HG02571 (cell line): ENCODE results near the gene KHK.
"Not testable (repeated sequence)": the region's sequence is repeated elsewhere in the genome, so short reads cannot be mapped to it uniquely, and the experiment has no call there.

ENCODE experiments used
- ATAC-seq: cut with Tn5 transposase; IDR thresholded peaks from one replicate; pipeline ENCODE4 v1.9.1; 2021; ENCODE audit warnings: mild to moderate bottlenecking, moderate library complexity; ENCODE audit not compliant: unreplicated experiment

Gene KHK

DNA sequence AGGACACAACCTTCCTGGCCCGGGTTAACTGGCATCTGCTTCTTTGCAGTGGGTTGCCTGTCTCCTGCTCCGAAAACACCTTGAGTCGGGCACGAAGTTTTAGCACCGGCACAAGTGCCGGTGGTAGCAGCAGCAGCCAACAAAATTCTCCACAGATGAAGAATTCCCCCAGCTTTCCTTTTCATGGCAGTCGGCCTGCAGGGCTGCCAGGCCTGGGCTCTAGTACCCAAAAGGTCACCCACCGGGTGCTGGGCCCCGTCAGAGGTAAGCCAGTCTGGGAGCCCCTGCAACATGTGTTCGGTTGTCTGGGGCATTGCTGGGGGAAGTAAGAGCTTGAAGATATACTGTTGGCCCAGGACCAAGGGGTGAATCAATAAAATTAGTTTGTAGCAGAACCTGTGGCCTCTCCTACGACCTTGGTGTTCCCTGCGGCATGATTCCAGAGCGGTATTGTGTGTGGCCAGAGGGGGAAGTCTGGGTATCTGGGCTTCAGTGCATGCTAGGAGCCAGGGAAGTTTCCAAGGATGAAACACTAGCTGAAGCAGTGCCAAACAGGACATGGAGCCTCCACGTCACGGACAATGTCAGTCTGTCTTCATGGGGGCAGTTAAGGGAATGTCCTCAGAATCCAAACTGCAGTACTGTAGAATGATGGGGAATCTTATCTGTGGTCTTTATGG lies 27.3 kb upstream of the KHK start:
- no peak for ATAC-seq

GRCh38 chr2:27060323-27060722 lies 26.2 kb upstream of the KHK start:
- no peak for ATAC-seq

GRCh38 chr2:27065128-27065527 lies 21.4 kb upstream of the KHK start:
- no peak for ATAC-seq

- ATAC-seq: no peak
These were observed 19.2 kb upstream of the KHK start for GRCh38 chr2:27067385-27067784.

GRCh38 chr2:27069436-27069835 lies 17.1 kb upstream of the KHK start:
- ATAC-seq: no peak

- ATAC-seq: no peak
These were observed 16.5 kb upstream of the KHK start for GRCh38 chr2:27069961-27070618.

DNA sequence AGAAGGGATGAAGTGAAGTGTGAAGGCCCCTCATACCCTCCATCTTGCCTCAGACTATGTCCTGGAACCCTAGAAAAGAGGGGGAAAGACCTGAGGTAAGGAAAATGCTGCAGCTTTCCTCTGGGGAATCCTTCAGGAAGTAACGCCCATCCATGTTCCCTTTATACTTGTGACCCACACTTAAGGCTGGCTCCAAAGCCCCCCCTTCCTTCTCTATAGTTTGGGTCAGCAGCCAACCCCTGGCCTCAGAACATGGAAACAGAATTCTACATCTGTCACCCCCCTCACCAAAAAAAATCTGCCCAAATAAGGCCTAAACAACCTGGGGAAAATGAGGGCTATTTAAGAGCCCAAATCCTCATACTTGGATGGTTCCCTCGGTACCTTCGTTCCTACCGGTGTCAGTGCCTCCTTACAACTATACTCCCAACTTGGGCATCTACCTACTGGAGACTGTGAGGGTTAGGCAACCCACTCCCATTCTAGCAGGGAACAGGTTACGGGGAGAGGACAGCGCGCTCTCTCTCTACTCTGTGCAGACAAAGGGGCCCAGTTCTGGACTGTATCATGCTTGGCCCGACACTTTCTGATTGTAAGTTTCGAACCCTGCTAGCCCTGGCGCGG lies 15.8 kb upstream of the KHK start:
- ATAC-seq: peak; percentile 6

DNA sequence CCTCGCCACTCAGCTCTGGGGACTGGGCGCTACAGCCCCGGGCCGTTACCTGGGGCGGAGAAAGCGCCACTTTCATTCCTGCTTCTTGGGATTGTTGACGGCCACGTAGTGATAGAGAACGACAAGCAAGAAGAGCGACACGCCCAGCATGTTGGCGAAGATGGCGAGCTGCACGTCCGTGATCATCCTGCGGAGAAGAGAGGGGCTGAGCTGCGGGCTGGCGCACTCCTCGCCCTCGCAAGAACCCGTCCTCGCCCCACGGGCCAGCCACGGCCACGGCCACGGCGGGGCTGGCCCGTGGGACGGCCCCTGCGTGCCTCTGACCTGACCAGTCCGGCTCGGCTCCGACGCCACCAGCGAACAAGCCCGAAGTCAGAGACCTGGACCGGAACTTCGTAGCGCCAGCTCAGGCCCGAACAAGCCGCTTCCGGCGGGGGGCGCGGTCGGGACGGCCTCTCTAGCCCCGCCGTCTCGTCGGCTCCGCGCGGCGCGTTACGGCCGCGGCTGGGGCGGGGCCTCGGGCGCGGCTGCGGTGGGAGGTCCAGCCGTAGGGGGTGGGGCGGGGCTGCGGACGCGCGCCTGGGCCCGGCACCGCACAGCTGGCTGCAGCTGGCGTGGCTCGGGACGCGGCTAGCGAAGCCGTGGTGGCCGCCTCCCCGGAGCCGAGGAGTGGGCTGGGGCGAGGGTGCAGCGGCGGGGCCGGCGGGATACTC lies 15.1 kb upstream of the KHK start, which contains the start of gene OST4:
TSS of gene OST4 (minus strand) at position 378 of the 713 bp plus-strand sequence.
- peak; percentile 76 for ATAC-seq

GRCh38 chr2:27071990-27072830 lies 14.4 kb upstream of the KHK start:
- no peak for ATAC-seq

DNA sequence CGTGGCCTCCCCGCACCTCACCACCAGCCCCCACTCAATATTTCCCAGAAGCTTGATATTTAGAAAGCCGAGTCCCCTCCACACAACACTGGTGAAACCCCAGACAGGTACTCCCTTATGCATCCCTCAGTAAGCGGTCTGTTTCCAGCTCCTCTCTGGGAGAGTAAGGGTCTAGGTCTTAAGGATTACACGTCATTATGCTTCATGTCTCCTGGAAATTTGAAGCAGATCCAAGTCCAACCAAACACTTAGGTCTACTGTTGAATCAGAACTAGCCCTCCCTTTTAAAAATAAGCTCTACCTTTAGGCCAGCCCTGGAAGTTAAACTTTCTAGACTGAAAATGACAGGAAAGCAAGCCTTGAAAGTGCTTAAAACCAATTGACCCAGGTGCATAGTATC lies 13.7 kb upstream of the KHK start:
- no peak for ATAC-seq

- no peak for ATAC-seq
These were observed 12.8 kb upstream of the KHK start for GRCh38 chr2:27073782-27074181.

GRCh38 chr2:27074738-27075565 lies 11.6 kb upstream of the KHK start:
- no peak for ATAC-seq

DNA sequence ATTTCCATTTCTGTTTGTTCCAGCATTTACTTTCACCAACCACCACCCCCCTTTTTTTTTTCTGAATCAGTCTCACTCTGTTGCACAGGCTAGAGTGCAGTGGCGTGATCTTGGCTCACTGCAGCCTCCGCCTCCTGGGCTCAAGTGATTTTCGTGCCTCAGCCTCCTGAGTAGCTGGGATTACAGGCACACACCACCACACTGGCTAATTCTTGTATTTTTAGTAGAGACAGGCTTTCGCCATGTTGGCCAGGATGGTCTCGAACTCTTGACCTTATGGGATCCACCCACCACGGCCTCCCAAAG lies 11.1 kb upstream of the KHK start:
- not testable (repeated sequence) for ATAC-seq

GRCh38 chr2:27076323-27076722 lies 10.2 kb upstream of the KHK start:
- ATAC-seq: no peak

GRCh38 chr2:27077231-27077630 lies 9.3 kb upstream of the KHK start:
- no peak for ATAC-seq

- no peak for ATAC-seq
These were observed 8.0 kb upstream of the KHK start, which contains the start of gene EMILIN1 for GRCh38 chr2:27078267-27079194. EMILIN1 (plus strand) TSS chr2:27078615; CDS start chr2:27079066, 451 bp downstream.

GRCh38 chr2:27079233-27080139 lies 7.1 kb upstream of the KHK start:
- no peak for ATAC-seq

DNA sequence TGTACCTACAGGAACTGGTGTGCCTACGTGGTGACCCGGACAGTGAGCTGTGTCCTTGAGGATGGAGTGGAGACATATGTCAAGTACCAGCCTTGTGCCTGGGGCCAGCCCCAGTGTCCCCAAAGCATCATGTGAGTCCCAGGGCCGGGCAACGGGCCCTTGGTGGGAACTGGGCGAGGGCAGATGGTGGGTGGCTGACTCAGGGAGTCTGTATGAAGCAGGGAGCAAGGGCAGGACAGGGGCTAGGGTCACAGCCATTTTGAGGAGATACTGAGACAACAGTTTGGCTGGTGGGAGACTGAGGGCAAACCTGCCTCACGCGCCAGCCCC lies 6.5 kb upstream of the KHK start:
- no peak for ATAC-seq
